ENCODE measurements around the gene B3GALT4.

- TF ChIP-seq POLR2A (IDR thresholded peaks at IDR 0.05) = no peak
- TF ChIP-seq CTCF (IDR thresholded peaks at IDR 0.05 in 8 of 11, conservative IDR thresholded peaks at IDR 0.05 in 3 of 11) = no peak
These were observed 46.7 kb downstream of the B3GALT4 start for GRCh38 chr6:33323623-33323948.

Measured in spleen (tissue), 7 donors.